Measurements from ENCODE around the gene XRRA1.

DNA sequence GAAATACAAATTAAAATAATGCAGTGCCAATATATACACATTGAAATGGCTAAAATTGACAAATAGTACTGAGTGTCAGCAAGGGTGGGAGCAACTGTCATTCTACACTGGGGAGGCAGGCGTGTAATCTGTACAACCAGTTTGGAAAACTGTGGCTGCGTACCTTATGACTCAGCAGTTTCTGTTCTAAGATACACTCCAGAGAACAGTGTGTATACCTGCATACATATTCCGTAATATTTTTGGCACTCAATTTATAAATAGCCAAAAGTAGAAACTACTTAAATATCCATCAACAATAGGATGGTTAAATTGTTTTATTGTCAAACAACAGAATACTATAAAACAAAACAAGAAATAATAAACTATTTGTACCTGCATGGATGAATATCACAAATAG is 142.6 kb downstream of the XRRA1 start:
- TF ChIP-seq CTCF (conservative IDR thresholded peaks at IDR 0.05; ENCODE audit: low read length) (no peak), EZH2phosphoT487 (IDR thresholded peaks at IDR 0.05; ENCODE audit: borderline replicate concordance) (no peak)
